PC-9 (cell line): ENCODE data around the gene TCP11. TPM values are rescaled to one million over a fixed set of nuclear protein-coding genes. Genes with fewer than 3 reads are reported as not detected.

ENCODE experiments used
- BruUV-seq: library from RNA; stranded (reverse); fragments of 400-500 nt; replicated peaks from 2 replicates; lab custom pipeline; 2021; lab: Mats Ljungman, UMichigan
- CTCF ChIA-PET: fragments of 300-600 bp; sonication (Branson Sonifier 250); formaldehyde crosslinking; loops from one replicate; lab custom pipeline; 2022; ENCODE audit warnings: antibody characterized with exemption; lab: Charles Lee
- POLR2A ChIA-PET: fragments of 300-600 bp; sonication (Branson Sonifier 250); formaldehyde crosslinking; loops from one replicate; lab custom pipeline; 2022; ENCODE audit warnings: antibody characterized with exemption; ENCODE audit not compliant: unreplicated experiment; lab: Charles Lee
- DNase-seq, 2 experiments: peaks; one replicate each; pipeline versions ENCODE4 v3.0.0 to v3.0.0-alpha.2; 2015 to 2022; ENCODE audit warnings: mixed read lengths in 1 of 2
- H2AFZ ChIP-seq: fragments of 200-600 bp; sonication (generic); 2 replicates; pipeline ENCODE4 v1.8.1; 2017; ENCODE audit warnings: antibody characterized with exemption
- H3F3A ChIP-seq: fragments of 200-600 bp; sonication (generic); 2 replicates; pipeline ENCODE4 v1.8.1; 2017; ENCODE audit warnings: antibody characterized with exemption, mild to moderate bottlenecking, low read depth; ENCODE audit not compliant: insufficient read depth
- H3K27ac ChIP-seq: fragments of 200-600 bp; sonication (generic); 2 replicates; pipeline ENCODE4 v1.6.1; 2016; ENCODE audit warnings: mixed run types
- H3K27me3 ChIP-seq: fragments of 200-600 bp; sonication (generic); 2 replicates; pipeline ENCODE4 v1.6.1; 2016; ENCODE audit warnings: low read depth, mixed run types; ENCODE audit not compliant: insufficient read depth
- H3K36me3 ChIP-seq: fragments of 200-600 bp; sonication (generic); 2 replicates; pipeline ENCODE4 v1.6.1; 2016; ENCODE audit warnings: low read depth, mixed run types
- H3K4me1 ChIP-seq: fragments of 200-600 bp; sonication (generic); replicated peaks from 2 replicates; pipeline ENCODE4 v1.6.1; 2016; ENCODE audit warnings: mixed run types; ENCODE audit not compliant: insufficient read depth
- H3K4me2 ChIP-seq: fragments of 200-600 bp; sonication (generic); 2 replicates; pipeline ENCODE4 v1.6.1; 2017; ENCODE audit warnings: mixed run types
- H3K4me3 ChIP-seq: fragments of 200-600 bp; sonication (generic); 2 replicates; pipeline ENCODE4 v1.6.1; 2016; ENCODE audit warnings: mixed run types
- H3K79me2 ChIP-seq: fragments of 200-600 bp; sonication (generic); 2 replicates; pipeline ENCODE4 v1.6.1; 2017; ENCODE audit warnings: low read depth, mixed run types
- H3K9me2 ChIP-seq: fragments of 200-600 bp; sonication (generic); 2 replicates; pipeline ENCODE4 v1.8.1; 2017; ENCODE audit warnings: mild to moderate bottlenecking; ENCODE audit not compliant: insufficient read depth
- H3K9me3 ChIP-seq: fragments of 200-600 bp; sonication (generic); 2 replicates; pipeline ENCODE4 v1.8.1; 2016; ENCODE audit warnings: low read depth; ENCODE audit not compliant: insufficient read depth
- H4K20me1 ChIP-seq: fragments of 200-600 bp; sonication (generic); 2 replicates; pipeline ENCODE4 v1.8.1; 2017; ENCODE audit not compliant: insufficient read depth
- CTCF ChIP-seq: fragments of 200-600 bp; sonication (generic); conservative IDR thresholded peaks from 2 replicates; pipeline ENCODE4 v1.6.1; 2017; ENCODE audit warnings: mixed run types, antibody characterized with exemption, mild to moderate bottlenecking, moderate library complexity
- EZH2 ChIP-seq: fragments of 200-600 bp; sonication (generic); IDR thresholded peaks from 2 replicates; pipeline ENCODE4 v1.8.0; 2017; ENCODE audit warnings: antibody characterized with exemption, low read depth
- intact Hi-C: fragments of 100-400 bp; cut with micrococcal nuclease; formaldehyde crosslinking; loops from one replicate; pipeline ENCODE4 v1.10.0; 2022; ENCODE audit not compliant: unreplicated experiment
- total RNA-seq: library from RNA; stranded (reverse); gene quantifications from 2 replicates; pipeline ENCODE4 v1.2.3, GENCODE V29; 2021

The TCP11 gene
- total RNA-seq, 1 experiment from 2014 or later: not detected

GRCh38 chr6:35163836-35164235, 22.7 kb upstream of the TCP11 start:
- no peak for TF ChIP-seq CTCF
- TF ChIP-seq EZH2: no peak
- DNase-seq: no peak
- Histone ChIP-seq H3K36me3 (no peaks in the 10 kb centered on the region), H3K79me2 (no peaks in the 10 kb centered on the region), H3K9me2 (no peaks in the 10 kb centered on the region), H3K4me1 (peaks cover 28% of the 10 kb centered on the region), H3K27ac (no peak overlapping the region), H4K20me1 (no peaks in the 10 kb centered on the region), H3K4me3 (no peak overlapping the region), H3K27me3 (no peaks in the 10 kb centered on the region), H3K4me2 (no peak overlapping the region), H3K9me3 (no peaks in the 10 kb centered on the region), H3F3A (peaks cover 21% of the 10 kb centered on the region), H2AFZ (no peak overlapping the region)
- intact Hi-C loops: no loop called here
- POLR2A ChIA-PET: no interaction called here
- BruUV-seq: no TSS peak
- CTCF ChIA-PET: no interaction called here

DNA sequence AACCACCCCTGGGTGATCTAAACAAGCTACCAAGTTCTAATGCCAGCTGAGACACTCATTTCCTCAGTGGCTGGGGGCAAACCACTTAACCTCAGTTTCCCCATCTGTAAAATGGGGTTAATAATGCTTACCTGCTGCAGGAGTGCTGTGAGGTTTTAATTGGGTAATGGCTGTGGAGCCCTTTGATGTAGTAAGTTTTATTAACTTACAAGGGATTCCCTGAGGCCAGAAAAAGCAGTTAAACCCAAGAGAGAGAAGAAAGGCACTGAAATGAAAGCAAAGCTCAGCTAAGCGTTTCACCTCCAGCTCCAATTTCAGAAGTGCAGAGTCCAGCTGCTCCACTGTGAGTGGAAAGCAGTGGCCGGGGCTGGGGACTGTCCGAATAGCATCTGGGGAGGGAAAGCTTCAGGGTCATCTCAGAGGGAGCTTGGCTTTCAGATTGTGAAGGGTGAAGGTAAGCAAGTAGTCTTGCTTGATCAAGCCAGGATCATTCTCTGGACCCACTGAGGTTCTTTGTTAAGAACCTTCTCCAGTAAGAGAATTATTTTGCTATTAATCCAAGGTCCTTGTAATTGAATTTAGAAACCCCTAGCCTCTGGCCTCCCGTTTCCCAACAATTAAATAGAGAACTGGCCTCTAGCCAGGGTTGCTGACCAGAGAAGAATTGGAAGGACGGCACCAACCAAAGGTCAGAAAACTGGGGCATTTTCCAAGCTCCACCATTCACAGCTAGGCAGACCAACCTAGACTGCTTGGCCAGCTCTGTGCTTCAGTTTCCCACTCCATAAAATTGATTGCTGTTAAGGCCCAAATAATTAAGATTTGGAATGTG, 20.9 kb upstream of the TCP11 start:
- H2AFZ ChIP-seq: no peak overlapping the region
- H4K20me1 ChIP-seq: no peaks in the 10 kb centered on the region
- no peak overlapping the region for H3K4me3 ChIP-seq
- no peak overlapping the region for H3K4me2 ChIP-seq
- H3K9me3 ChIP-seq: no peaks in the 10 kb centered on the region
- H3K27me3 ChIP-seq: no peaks in the 10 kb centered on the region
- BruUV-seq: no TSS peak
- ChIA-PET POLR2A (no interaction called here), CTCF (interaction anchor here (1.1 kb wide), 1 partner anchor 16 kb away, joined by 3 read pairs; no protein-coding TSS in a partner anchor)
- H3F3A ChIP-seq: peaks cover 21% of the 10 kb centered on the region
- H3K9me2 ChIP-seq: no peaks in the 10 kb centered on the region
- intact Hi-C loops: no loop called here
- no peaks in the 10 kb centered on the region for H3K36me3 ChIP-seq
- H3K27ac ChIP-seq: no peak overlapping the region
- H3K4me1 ChIP-seq: peaks cover 25% of the 10 kb centered on the region
- no peak for DNase-seq
- no peaks in the 10 kb centered on the region for H3K79me2 ChIP-seq
- no peak for TF ChIP-seq EZH2
- no peak for TF ChIP-seq CTCF

DNA sequence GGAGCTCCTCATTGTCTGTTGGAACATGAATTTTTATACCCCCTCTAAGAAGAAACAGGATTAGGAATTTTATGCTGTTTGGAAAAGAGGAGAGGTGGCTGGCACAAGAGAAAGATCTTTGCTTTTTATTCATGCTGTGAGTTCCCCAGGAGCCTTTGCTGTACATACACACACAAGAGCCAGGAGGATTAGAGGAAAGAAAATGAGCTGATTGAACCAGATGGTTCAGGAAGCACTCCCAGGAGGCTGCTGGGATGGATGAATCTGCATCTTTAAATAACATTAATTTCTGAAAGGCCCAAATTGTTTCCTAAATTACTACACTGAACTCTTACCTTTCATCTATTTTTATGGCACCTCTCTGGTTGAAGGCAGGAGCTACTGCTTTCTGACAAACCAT, 20.1 kb upstream of the TCP11 start:
- intact Hi-C loops: no loop called here
- no peaks in the 10 kb centered on the region for H3K79me2 ChIP-seq
- peaks cover 18% of the 10 kb centered on the region for H3K4me1 ChIP-seq
- POLR2A ChIA-PET: no interaction called here
- H3K27me3 ChIP-seq: no peaks in the 10 kb centered on the region
- H3K9me3 ChIP-seq: no peaks in the 10 kb centered on the region
- H3F3A ChIP-seq: peaks cover 19% of the 10 kb centered on the region
- CTCF ChIA-PET: interaction anchor here (1.1 kb wide), 1 partner anchor 16 kb away, joined by 3 read pairs; no protein-coding TSS in a partner anchor
- no peaks in the 10 kb centered on the region for H3K36me3 ChIP-seq
- no TSS peak for BruUV-seq
- no peak overlapping the region for H3K4me2 ChIP-seq
- H3K9me2 ChIP-seq: no peaks in the 10 kb centered on the region
- TF ChIP-seq EZH2 (no peak), CTCF (no peak)
- H4K20me1 ChIP-seq: no peaks in the 10 kb centered on the region
- no peak overlapping the region for H3K4me3 ChIP-seq
- no peak overlapping the region for H3K27ac ChIP-seq
- no peak overlapping the region for H2AFZ ChIP-seq
- DNase-seq: no peak
